WTC11 (cell line): ENCODE data around the gene ADIPOQ. TPM values are rescaled to one million over a fixed set of nuclear protein-coding genes. Genes with fewer than 3 reads are reported as not detected.
"Not testable (repeated sequence)": the region's sequence is repeated elsewhere in the genome, so short reads cannot be mapped to it uniquely, and the experiment has no call there.

ENCODE experiments used
- ATAC-seq: fragments of 200-7000 bp; cut with Tn5 transposase; 2 replicates; pipeline ENCODE4 v1.10.0; 2021; ENCODE audit warnings: mild to moderate bottlenecking, moderate library complexity
- CTCF ChIA-PET: fragments of 300-600 bp; sonication (Branson Sonifier 250); formaldehyde crosslinking; loops from one replicate; lab custom pipeline; 2021; ENCODE audit warnings: antibody characterized with exemption; lab: Charles Lee
- POLR2A ChIA-PET: fragments of 350-600 bp; sonication (Branson Sonifier 250); formaldehyde crosslinking; loops from one replicate; lab custom pipeline; 2021; ENCODE audit warnings: antibody characterized with exemption; lab: Charles Lee
- DNase-seq: peaks from one replicate; pipeline ENCODE4 v3.0.0; 2021; ENCODE audit warnings: low spot score
- H3K27ac Mint-ChIP-seq: 2 replicates; pipeline ENCODE4 v1.8.0; 2021; ENCODE audit warnings: mixed read lengths
- H3K27me3 Mint-ChIP-seq: 2 replicates; pipeline ENCODE4 v1.8.0; 2021; ENCODE audit warnings: low read depth, mild to moderate bottlenecking, moderate library complexity, mixed read lengths
- H3K36me3 Mint-ChIP-seq: 2 replicates; pipeline ENCODE4 v1.8.0; 2021; ENCODE audit warnings: mixed read lengths
- H3K4me1 Mint-ChIP-seq: 2 replicates; pipeline ENCODE4 v1.8.0; 2022; ENCODE audit warnings: mixed read lengths
- H3K4me3 Mint-ChIP-seq: 2 replicates; pipeline ENCODE4 v1.8.0; 2021; ENCODE audit warnings: mild to moderate bottlenecking, moderate library complexity, mixed read lengths
- H3K9me3 Mint-ChIP-seq: 2 replicates; pipeline ENCODE4 v1.8.0; 2021; ENCODE audit warnings: mixed read lengths
- FOXJ3 ChIP-seq: sonication (generic); formaldehyde crosslinking; IDR thresholded peaks from 2 replicates; pipeline ENCODE4 v1.9.0; 2021; ENCODE audit warnings: missing genetic modification reagents, mild to moderate bottlenecking, borderline replicate concordance
- GRHL2 ChIP-seq: fragments of 250-450 bp; sonication (Bioruptor Pico); IDR thresholded peaks from 2 replicates; pipeline ENCODE4 v1.8.0; 2022; ENCODE audit warnings: mild to moderate bottlenecking, moderate library complexity; ENCODE audit not compliant: insufficient replicate concordance, severe bottlenecking
- GTF2I ChIP-seq: fragments of 250-450 bp; sonication (Bioruptor Pico); conservative IDR thresholded peaks from 2 replicates; pipeline ENCODE4 v1.4.0; 2021; ENCODE audit warnings: mild to moderate bottlenecking
- HMGA2 ChIP-seq: fragments of 250-450 bp; sonication (Bioruptor Pico); IDR thresholded peaks from 2 replicates; pipeline ENCODE4 v1.4.0; 2021; ENCODE audit warnings: mild to moderate bottlenecking, moderate library complexity
- JAZF1 ChIP-seq: fragments of 250-450 bp; sonication (Bioruptor Pico); IDR thresholded peaks from 2 replicates; pipeline ENCODE4 v1.9.0; 2021; ENCODE audit warnings: moderate library complexity, mild to moderate bottlenecking, inconsistent platforms
- NFYB ChIP-seq: sonication (generic); formaldehyde crosslinking; conservative IDR thresholded peaks from 2 replicates; pipeline ENCODE4 v1.8.0; 2022; ENCODE audit warnings: low read depth, missing genetic modification reagents
- NR1H2 ChIP-seq: sonication (generic); formaldehyde crosslinking; IDR thresholded peaks from 2 replicates; pipeline ENCODE4 v1.9.0; 2021; ENCODE audit warnings: mild to moderate bottlenecking, moderate library complexity, missing genetic modification reagents
- OVOL2 ChIP-seq: fragments of 250-450 bp; sonication (Bioruptor Pico); IDR thresholded peaks from 2 replicates; pipeline ENCODE4 v1.9.0; 2021; ENCODE audit warnings: mild to moderate bottlenecking, borderline replicate concordance
- ZNF263 ChIP-seq: sonication (generic); formaldehyde crosslinking; IDR thresholded peaks from 2 replicates; pipeline ENCODE4 v1.8.1; 2022; ENCODE audit warnings: low read depth, mild to moderate bottlenecking, moderate library complexity, missing genetic modification reagents
- total RNA-seq: library from RNA; stranded (reverse); gene quantifications from 3 replicates; pipeline ENCODE4 v1.2.3, GENCODE V29; 2021
- TF ChIP-seq, protein P1 (sequence below): sonication (generic); formaldehyde crosslinking; IDR thresholded peaks from 2 replicates; pipeline ENCODE4 v1.8.1; 2023; ENCODE audit warnings: mild to moderate bottlenecking, missing genetic modification reagents, borderline replicate concordance
- TF ChIP-seq, protein P2 (sequence below): sonication (generic); formaldehyde crosslinking; IDR thresholded peaks from 2 replicates; pipeline ENCODE4 v1.8.1; 2022; ENCODE audit warnings: mild to moderate bottlenecking, moderate library complexity, missing genetic modification reagents
- TF ChIP-seq, protein P3 (sequence below): sonication (generic); formaldehyde crosslinking; IDR thresholded peaks from 2 replicates; pipeline ENCODE4 v1.8.1; 2023; ENCODE audit warnings: mild to moderate bottlenecking, missing genetic modification reagents, moderate library complexity
- TF ChIP-seq, protein P4 (sequence below): sonication (generic); formaldehyde crosslinking; IDR thresholded peaks from 2 replicates; pipeline ENCODE4 v1.8.1; 2022; ENCODE audit warnings: missing genetic modification reagents, borderline replicate concordance
- TF ChIP-seq, protein P5 (sequence below): sonication (generic); formaldehyde crosslinking; IDR thresholded peaks from 2 replicates; pipeline ENCODE4 v1.8.1; 2023; ENCODE audit warnings: mild to moderate bottlenecking, missing genetic modification reagents
- TF ChIP-seq, protein P6 (sequence below): sonication (generic); formaldehyde crosslinking; IDR thresholded peaks from 2 replicates; pipeline ENCODE4 v1.8.1; 2023; ENCODE audit warnings: mild to moderate bottlenecking, missing genetic modification reagents, moderate library complexity

ADIPOQ gene
- total RNA-seq, 1 experiment from 2014 or later: not detected

DNA sequence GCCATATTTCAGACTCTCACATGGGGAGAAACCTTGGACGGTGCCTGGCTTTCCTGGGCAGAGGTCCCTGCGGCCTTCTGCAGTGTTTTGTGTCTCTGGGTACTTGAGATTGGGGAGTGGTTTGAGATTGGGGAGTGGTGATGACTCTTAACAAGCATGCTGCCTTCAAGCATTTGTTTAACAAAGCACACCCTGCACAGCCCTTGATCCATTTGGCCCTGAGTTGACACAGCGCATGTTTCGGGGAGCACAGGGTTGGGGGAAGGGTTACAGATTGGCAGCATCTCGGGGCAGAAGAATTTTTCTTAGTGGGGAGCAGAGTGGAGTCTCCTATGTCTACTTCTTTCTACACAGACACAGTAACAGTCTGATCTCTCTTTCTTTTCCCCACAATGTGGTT, 23.6 kb downstream of the ADIPOQ start:
- CTCF ChIA-PET, H3K9me3 Mint-ChIP-seq, H3K4me3 Mint-ChIP-seq, H3K36me3 Mint-ChIP-seq, DNase-seq, H3K27ac Mint-ChIP-seq, POLR2A ChIA-PET, H3K4me1 Mint-ChIP-seq, H3K27me3 Mint-ChIP-seq: not testable (repeated sequence)
- peak; percentile 58 for ATAC-seq

DNA sequence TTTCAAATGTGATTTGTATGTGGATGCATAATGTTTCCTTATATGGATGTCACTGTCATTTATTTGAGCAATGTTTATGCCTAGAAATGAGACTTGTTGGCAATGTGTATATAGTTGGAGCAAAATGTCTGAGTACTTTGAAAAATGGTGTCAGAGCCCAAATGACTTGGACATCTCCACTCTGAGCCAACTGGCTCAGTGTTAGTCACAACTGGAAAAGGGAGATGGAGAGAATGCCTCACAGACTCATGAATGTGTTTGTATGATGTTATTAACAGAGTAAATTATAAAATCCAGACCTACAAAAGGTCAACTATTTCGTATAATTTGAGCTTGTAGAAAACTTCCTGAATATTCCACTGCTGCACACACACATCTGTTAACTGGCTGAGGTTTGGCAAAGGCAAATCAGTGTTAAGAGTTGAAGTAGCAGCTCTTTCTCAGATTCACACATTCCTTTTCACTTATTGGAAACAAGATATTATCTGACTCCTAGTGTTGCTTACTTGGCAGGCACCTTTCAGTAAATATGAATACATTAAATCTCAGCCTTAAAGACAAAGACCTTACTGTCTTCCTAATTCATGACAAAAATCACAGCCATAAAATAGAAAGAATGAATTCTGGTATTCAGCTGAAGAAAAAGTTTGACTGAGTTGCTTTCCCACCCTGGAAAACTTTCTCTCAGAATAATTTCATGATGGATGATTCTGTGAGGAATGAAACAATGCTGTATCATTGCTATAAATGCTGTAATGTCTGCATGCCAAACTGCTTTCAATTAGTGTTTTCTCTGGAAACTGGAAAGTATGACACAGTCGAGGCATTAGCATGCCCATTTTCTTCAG, 27.0 kb downstream of the ADIPOQ start:
- CTCF ChIA-PET: interaction anchor here (1.2 kb wide), 1 partner anchor 20 kb away, joined by 4 read pairs; no protein-coding TSS in a partner anchor
- H3K4me3 Mint-ChIP-seq: no peak overlapping the region
- H3K27ac Mint-ChIP-seq: no peak overlapping the region
- H3K36me3 Mint-ChIP-seq: peaks cover 6% of the 10 kb centered on the region
- TF ChIP-seq FOXJ3 (CRISPR knock-in tag) (no peak), ZNF263 (CRISPR knock-in tag) (no peak), GRHL2 (CRISPR knock-in tag) (no peak), HMGA2 (CRISPR knock-in tag) (no peak), GTF2I (CRISPR knock-in tag) (no peak), NFYB (CRISPR knock-in tag) (no peak), OVOL2 (CRISPR knock-in tag) (no peak), JAZF1 (no peak), NR1H2 (CRISPR knock-in tag) (no peak)
- TF ChIP-seq, protein P1, sequence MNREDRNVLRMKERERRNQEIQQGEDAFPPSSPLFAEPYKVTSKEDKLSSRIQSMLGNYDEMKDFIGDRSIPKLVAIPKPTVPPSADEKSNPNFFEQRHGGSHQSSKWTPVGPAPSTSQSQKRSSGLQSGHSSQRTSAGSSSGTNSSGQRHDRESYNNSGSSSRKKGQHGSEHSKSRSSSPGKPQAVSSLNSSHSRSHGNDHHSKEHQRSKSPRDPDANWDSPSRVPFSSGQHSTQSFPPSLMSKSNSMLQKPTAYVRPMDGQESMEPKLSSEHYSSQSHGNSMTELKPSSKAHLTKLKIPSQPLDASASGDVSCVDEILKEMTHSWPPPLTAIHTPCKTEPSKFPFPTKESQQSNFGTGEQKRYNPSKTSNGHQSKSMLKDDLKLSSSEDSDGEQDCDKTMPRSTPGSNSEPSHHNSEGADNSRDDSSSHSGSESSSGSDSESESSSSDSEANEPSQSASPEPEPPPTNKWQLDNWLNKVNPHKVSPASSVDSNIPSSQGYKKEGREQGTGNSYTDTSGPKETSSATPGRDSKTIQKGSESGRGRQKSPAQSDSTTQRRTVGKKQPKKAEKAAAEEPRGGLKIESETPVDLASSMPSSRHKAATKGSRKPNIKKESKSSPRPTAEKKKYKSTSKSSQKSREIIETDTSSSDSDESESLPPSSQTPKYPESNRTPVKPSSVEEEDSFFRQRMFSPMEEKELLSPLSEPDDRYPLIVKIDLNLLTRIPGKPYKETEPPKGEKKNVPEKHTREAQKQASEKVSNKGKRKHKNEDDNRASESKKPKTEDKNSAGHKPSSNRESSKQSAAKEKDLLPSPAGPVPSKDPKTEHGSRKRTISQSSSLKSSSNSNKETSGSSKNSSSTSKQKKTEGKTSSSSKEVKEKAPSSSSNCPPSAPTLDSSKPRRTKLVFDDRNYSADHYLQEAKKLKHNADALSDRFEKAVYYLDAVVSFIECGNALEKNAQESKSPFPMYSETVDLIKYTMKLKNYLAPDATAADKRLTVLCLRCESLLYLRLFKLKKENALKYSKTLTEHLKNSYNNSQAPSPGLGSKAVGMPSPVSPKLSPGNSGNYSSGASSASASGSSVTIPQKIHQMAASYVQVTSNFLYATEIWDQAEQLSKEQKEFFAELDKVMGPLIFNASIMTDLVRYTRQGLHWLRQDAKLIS (CRISPR knock-in tag): no peak
- TF ChIP-seq, protein P2, sequence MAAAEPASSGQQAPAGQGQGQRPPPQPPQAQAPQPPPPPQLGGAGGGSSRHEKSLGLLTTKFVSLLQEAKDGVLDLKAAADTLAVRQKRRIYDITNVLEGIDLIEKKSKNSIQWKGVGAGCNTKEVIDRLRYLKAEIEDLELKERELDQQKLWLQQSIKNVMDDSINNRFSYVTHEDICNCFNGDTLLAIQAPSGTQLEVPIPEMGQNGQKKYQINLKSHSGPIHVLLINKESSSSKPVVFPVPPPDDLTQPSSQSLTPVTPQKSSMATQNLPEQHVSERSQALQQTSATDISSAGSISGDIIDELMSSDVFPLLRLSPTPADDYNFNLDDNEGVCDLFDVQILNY (CRISPR knock-in tag): no peak
- TF ChIP-seq, protein P3, sequence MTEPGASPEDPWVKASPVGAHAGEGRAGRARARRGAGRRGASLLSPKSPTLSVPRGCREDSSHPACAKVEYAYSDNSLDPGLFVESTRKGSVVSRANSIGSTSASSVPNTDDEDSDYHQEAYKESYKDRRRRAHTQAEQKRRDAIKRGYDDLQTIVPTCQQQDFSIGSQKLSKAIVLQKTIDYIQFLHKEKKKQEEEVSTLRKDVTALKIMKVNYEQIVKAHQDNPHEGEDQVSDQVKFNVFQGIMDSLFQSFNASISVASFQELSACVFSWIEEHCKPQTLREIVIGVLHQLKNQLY (CRISPR knock-in tag): no peak
- TF ChIP-seq, protein P4, sequence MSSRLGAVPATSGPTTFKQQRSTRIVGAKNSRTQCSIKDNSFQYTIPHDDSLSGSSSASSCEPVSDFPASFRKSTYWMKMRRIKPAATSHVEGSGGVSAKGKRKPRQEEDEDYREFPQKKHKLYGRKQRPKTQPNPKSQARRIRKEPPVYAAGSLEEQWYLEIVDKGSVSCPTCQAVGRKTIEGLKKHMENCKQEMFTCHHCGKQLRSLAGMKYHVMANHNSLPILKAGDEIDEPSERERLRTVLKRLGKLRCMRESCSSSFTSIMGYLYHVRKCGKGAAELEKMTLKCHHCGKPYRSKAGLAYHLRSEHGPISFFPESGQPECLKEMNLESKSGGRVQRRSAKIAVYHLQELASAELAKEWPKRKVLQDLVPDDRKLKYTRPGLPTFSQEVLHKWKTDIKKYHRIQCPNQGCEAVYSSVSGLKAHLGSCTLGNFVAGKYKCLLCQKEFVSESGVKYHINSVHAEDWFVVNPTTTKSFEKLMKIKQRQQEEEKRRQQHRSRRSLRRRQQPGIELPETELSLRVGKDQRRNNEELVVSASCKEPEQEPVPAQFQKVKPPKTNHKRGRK (CRISPR knock-in tag): no peak
- TF ChIP-seq, protein P5, sequence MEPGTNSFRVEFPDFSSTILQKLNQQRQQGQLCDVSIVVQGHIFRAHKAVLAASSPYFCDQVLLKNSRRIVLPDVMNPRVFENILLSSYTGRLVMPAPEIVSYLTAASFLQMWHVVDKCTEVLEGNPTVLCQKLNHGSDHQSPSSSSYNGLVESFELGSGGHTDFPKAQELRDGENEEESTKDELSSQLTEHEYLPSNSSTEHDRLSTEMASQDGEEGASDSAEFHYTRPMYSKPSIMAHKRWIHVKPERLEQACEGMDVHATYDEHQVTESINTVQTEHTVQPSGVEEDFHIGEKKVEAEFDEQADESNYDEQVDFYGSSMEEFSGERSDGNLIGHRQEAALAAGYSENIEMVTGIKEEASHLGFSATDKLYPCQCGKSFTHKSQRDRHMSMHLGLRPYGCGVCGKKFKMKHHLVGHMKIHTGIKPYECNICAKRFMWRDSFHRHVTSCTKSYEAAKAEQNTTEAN (CRISPR knock-in tag): no peak
- TF ChIP-seq, protein P6, sequence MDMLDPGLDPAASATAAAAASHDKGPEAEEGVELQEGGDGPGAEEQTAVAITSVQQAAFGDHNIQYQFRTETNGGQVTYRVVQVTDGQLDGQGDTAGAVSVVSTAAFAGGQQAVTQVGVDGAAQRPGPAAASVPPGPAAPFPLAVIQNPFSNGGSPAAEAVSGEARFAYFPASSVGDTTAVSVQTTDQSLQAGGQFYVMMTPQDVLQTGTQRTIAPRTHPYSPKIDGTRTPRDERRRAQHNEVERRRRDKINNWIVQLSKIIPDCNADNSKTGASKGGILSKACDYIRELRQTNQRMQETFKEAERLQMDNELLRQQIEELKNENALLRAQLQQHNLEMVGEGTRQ: no peak
- TF ChIP-seq, all 79 proteins: peak for 0
- DNase-seq (no peak), ATAC-seq (no peak)
- H3K27me3 Mint-ChIP-seq: no peaks in the 10 kb centered on the region
- H3K4me1 Mint-ChIP-seq: no peaks in the 10 kb centered on the region
- peaks cover 10% of the 10 kb centered on the region for H3K9me3 Mint-ChIP-seq
- POLR2A ChIA-PET: no interaction called here
